Suprapubic skin (tissue), 4 donors: ENCODE data around the gene ZNF365. TPM values are rescaled to one million over a fixed set of nuclear protein-coding genes. Genes with fewer than 3 reads are reported as not detected.

Source experiments
- DNase-seq, 2 donors: peaks; one replicate each; pipeline ENCODE4 v3.0.0-alpha.2; 2019; ENCODE audit warnings: low spot score in 2 of 2
- H3K27ac ChIP-seq: fragments of 200-600 bp; sonication (generic); one replicate; pipeline ENCODE4 v1.5.1; 2019
- H3K27me3 ChIP-seq: fragments of 200-600 bp; sonication (generic); one replicate; pipeline ENCODE4 v1.5.1; 2019
- H3K36me3 ChIP-seq: fragments of 200-600 bp; sonication (generic); one replicate; pipeline ENCODE4 v1.5.1; 2019
- H3K4me1 ChIP-seq: fragments of 200-600 bp; sonication (generic); one replicate; pipeline ENCODE4 v1.5.1; 2019
- H3K4me3 ChIP-seq: fragments of 200-600 bp; sonication (generic); one replicate; pipeline ENCODE4 v1.5.1; 2019; ENCODE audit warnings: mild to moderate bottlenecking
- H3K9me3 ChIP-seq: fragments of 200-600 bp; sonication (generic); one replicate; pipeline ENCODE4 v1.5.1; 2019
- CTCF ChIP-seq, 2 donors: fragments of 200-600 bp in 1 of 2; fragments of 450-650 bp in 1 of 2; sonication (generic) in 1 of 2; IDR thresholded peaks; one replicate each; pipeline ENCODE4 v1.5.1; 2016 to 2019; ENCODE audit warnings: antibody characterized with exemption in 2 of 2, mild to moderate bottlenecking in 1 of 2, moderate library complexity in 1 of 2
- EP300 ChIP-seq: sonication (generic); formaldehyde crosslinking; IDR thresholded peaks from one replicate; pipeline ENCODE4 v1.6.1; 2017; ENCODE audit warnings: antibody characterized with exemption
- POLR2A ChIP-seq, 2 donors: fragments of 450-650 bp; IDR thresholded peaks; one replicate each; pipeline ENCODE4 v1.6.1; 2017; ENCODE audit warnings: antibody characterized with exemption in 2 of 2, mild to moderate bottlenecking in 2 of 2, moderate library complexity in 2 of 2
- POLR2AphosphoS5 ChIP-seq, 3 donors: sonication (generic); formaldehyde crosslinking; IDR thresholded peaks; one replicate each; pipeline ENCODE4 v1.6.1; 2017; ENCODE audit warnings: antibody characterized with exemption in 3 of 3
- WGBS: methylation state at CpG from one replicate; pipeline ENCODE4 v1.1.5; 2018; 5-methylcytosine and 5-hydroxymethylcytosine counted together
- total RNA-seq, 4 donors: library from RNA; depleted of rRNA; stranded (reverse); fragments of >200 nt; gene quantifications; one replicate each; pipeline ENCODE4 v1.1.0, GENCODE V29; 2016

ZNF365 gene, protein sequence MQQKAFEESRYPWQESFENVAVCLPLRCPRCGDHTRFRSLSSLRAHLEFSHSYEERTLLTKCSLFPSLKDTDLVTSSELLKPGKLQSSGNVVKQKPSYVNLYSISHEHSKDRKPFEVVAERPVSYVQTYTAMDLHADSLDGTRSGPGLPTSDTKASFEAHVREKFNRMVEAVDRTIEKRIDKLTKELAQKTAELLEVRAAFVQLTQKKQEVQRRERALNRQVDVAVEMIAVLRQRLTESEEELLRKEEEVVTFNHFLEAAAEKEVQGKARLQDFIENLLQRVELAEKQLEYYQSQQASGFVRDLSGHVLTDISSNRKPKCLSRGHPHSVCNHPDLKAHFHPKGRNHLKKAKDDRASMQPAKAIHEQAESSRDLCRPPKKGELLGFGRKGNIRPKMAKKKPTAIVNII
- 1 to 10 TPM in 3 of 4 donors, under 1 TPM in 1; 0.42 to 2.5 (median 1.8) TPM for total RNA-seq

GRCh38 chr10:62373995-62374861 lies at the start of gene ZNF365:
ZNF365 (plus strand) TSS chr10:62374369; CDS start chr10:62376194, 1,825 bp downstream.
- Histone ChIP-seq H3K9me3 (no peaks in the 10 kb centered on the region), H3K36me3 (no peaks in the 10 kb centered on the region), H3K4me1 (peaks cover 15% of the 10 kb centered on the region), H3K27ac (no peak within 1 kb of the TSS), H3K27me3 (peaks cover 8% of the 10 kb centered on the region), H3K4me3 (peak within 1 kb of the TSS; percentile 68)
- no peak for DNase-seq
- WGBS: 1% methylated on average over 15 of the region's 73 CpGs
- TF ChIP-seq POLR2AphosphoS5 (IDR thresholded peaks at IDR 0.05) (no peak), POLR2A (IDR thresholded peaks at IDR 0.05) (no peak), EP300 (no peak), CTCF (IDR thresholded peaks at IDR 0.05) (no peak)

DNA sequence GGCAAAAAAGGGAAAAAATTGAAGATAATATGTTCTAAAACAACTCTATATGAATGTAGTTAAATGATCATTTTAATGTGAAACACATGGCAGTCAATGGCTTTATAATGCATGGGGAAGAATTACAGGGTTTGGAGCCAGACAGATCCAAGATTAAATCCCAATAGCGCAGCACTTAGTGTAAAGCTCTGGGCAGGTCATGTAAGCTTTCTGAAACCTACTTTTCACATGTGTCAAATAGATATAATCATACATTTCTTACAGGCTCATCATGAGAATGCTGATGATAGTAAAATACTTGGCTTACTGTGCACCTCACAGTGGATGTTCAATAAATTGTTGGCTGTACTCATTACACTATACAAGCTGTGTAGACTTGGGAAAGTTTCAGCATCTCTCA lies 48.0 kb upstream of the ZNF365 start:
- Histone ChIP-seq H3K27me3 (no peaks in the 10 kb centered on the region), H3K27ac (no peak overlapping the region), H3K36me3 (no peaks in the 10 kb centered on the region), H3K4me3 (no peak overlapping the region), H3K9me3 (no peaks in the 10 kb centered on the region), H3K4me1 (no peaks in the 10 kb centered on the region)
- WGBS: 71% methylated on average over 1 of the region's 1 CpG
- TF ChIP-seq POLR2A (IDR thresholded peaks at IDR 0.05) (no peak), EP300 (no peak), CTCF (IDR thresholded peaks at IDR 0.05) (no peak)
- DNase-seq: no peak

GRCh38 chr10:62327885-62328284 lies 46.3 kb upstream of the ZNF365 start:
- no peak for TF ChIP-seq POLR2A (IDR thresholded peaks at IDR 0.05)
- Histone ChIP-seq H3K36me3 (no peaks in the 10 kb centered on the region), H3K27me3 (no peaks in the 10 kb centered on the region), H3K4me3 (no peak overlapping the region), H3K4me1 (no peaks in the 10 kb centered on the region), H3K9me3 (no peaks in the 10 kb centered on the region), H3K27ac (no peak overlapping the region)
- WGBS: 53% methylated on average over 3 of the region's 3 CpGs
- DNase-seq: no peak

- Histone ChIP-seq H3K27me3 (no peaks in the 10 kb centered on the region), H3K4me1 (no peaks in the 10 kb centered on the region), H3K9me3 (no peaks in the 10 kb centered on the region), H3K4me3 (no peak overlapping the region), H3K36me3 (no peaks in the 10 kb centered on the region), H3K27ac (no peak overlapping the region)
- WGBS: 100% methylated on average over 1 of the region's 1 CpG
- no peak for TF ChIP-seq CTCF (IDR thresholded peaks at IDR 0.05)
- no peak for TF ChIP-seq POLR2A (IDR thresholded peaks at IDR 0.05)
- TF ChIP-seq EP300: no peak
- TF ChIP-seq POLR2AphosphoS5 (IDR thresholded peaks at IDR 0.05): no peak
- DNase-seq: no peak
Observed at GRCh38 chr10:62330213-62330612, 44.0 kb upstream of the ZNF365 start.

- Histone ChIP-seq H3K9me3 (no peaks in the 10 kb centered on the region), H3K27ac (no peak overlapping the region), H3K4me1 (no peaks in the 10 kb centered on the region), H3K27me3 (no peaks in the 10 kb centered on the region), H3K4me3 (no peak overlapping the region), H3K36me3 (no peaks in the 10 kb centered on the region)
- DNase-seq: no peak
- TF ChIP-seq CTCF (IDR thresholded peaks at IDR 0.05): no peak
- TF ChIP-seq EP300: no peak
- no peak for TF ChIP-seq POLR2A (IDR thresholded peaks at IDR 0.05)
- TF ChIP-seq POLR2AphosphoS5 (IDR thresholded peaks at IDR 0.05): no peak
Observed at GRCh38 chr10:62332406-62332805, 41.8 kb upstream of the ZNF365 start.
